Measurements from ENCODE around the gene FER.

DNA sequence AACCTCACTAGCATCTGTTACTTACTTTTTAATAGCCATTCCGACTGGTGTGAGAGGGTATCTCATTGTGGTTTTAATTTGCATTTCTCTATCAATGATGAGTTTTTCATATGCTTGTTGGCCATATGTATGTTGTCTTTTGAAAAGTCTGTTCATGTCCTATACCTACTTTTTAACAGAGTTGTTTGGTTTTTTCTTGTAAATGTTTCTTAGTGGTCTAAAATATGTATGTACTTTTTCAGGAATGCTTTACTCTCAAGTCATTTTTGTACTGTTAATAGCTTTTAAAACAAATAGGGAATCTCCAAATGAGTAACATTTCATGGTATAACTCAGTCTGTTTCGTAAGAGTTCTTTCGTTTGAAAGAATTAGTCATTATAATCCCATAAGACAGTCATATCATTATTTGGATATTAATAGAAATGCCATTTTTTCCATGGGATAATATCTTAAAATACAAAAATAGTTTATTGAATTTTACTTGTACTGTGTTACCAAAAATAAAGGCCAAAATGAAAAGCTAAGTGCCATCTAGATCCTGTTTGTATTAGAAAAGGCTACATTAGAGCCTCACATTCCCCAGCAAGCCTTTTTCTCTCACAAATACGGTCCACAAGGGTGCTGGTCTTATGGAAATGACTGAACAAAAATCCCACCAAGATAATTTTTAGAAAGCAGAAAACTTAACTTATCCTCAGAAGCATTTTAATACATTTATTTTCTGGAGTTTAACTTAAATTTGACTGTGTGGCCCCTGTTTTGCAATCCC is 414.4 kb downstream of the FER start:
- TF ChIP-seq POLR2AphosphoS5 (IDR thresholded peaks at IDR 0.05) = no peak
- no peak for TF ChIP-seq CTCF (IDR thresholded peaks at IDR 0.05)
- TF ChIP-seq POLR2A (IDR thresholded peaks at IDR 0.05) = no peak
- TF ChIP-seq EP300 (IDR thresholded peaks at IDR 0.05) = no peak
